ENCODE data around the gene ZBTB42. TPM values are rescaled to one million over a fixed set of nuclear protein-coding genes. Genes with fewer than 3 reads are reported as not detected.

The ZBTB42 gene
- total RNA-seq (2022; extraction: Qiagen RNA extraction), result 2.4 to 3.3 TPM (median 3.0 TPM) in 5 replicates

DNA sequence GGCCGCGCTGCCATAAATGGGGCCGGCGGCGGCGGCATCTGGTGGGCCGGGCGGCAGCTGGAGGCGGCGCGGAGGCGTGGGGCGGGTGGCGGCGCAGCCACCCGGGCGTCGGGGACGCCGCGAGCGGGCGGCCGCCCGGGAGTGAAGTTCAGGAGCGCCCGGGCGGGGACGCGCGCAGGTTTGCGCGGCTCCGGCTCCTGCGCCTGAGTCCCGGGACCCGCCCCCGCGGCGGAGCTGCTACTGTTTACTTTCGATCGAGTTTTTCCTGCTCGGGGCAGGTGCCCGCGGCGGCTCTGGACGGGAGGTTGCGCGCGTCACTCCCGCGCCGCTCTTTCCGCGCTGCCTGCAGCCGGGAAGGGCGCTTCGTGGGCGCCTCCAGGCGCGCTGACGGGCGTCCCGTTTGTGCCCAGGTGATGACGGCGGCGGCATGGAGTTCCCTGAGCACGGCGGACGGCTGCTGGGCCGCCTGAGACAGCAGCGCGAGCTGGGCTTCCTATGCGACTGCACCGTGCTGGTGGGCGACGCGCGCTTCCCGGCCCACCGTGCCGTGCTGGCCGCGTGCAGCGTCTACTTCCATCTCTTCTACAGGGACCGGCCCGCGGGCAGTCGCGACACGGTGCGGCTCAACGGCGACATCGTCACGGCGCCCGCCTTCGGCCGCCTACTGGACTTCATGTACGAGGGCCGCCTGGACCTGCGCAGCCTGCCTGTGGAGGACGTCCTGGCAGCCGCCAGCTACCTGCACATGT lies at the start of gene ZBTB42:
Gene ZBTB42 (plus strand): TSS at position 331 of the 749 bp plus-strand sequence. CDS start 97 bp downstream, at position 428.

GRCh38 chr14:104752735-104753527 lies 48.0 kb upstream of the ZBTB42 start, which contains the start of gene SIVA1:
TSS of gene SIVA1 (plus strand) at chr14:104753147. CDS start at chr14:104753202, 55 bp downstream.

DNA sequence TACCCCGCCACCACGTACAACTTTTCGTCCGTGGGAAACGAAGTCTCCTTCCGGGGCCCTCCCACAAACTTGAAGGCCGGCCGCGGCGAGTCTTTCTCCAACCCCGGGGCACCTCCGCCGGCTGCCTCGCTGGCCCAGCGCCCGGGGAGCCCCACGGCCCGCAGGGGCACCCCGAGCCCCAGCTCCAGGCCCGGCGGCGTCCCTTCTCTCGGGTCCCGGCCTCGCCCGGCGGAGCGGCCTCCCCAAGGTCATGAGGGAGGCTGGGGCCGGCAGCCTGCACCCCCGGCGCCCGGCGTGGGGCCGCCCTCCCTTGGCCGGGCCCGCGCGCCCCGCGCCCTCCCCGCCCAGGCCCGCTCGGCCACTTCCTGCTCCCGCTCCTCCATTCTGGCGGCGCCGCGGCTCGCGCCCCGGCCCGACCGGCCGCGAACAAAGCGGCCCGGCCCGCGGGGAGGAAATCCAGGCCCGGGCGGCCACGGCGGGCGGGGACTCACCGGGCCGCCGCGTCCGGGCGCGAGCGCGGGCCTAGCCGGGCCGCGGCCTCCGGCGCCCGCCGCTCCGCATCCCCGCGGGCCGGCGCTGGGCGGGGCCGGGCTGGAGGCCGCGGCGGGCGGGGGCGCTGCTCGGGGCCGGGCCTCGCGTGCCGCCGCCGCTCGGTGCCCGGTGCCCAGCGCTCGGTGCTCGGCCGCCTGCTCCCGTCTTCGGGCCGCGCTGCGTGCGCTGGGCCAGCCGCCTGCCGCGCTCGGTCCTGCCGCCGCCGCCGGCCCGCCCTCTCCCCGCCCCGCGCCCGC lies 5.7 kb upstream of the ZBTB42 start, which contains the start of gene AKT1:
Gene AKT1 (minus strand): TSS at position 756 of the 788 bp plus-strand sequence. CDS start 3,105 bp downstream, outside the sequence.

Other genes with a start within 250 kb of the ZBTB42 start
- gene C14orf180, start 221.3 kb upstream of the ZBTB42 start, total RNA-seq (2022; extraction: Qiagen RNA extraction), result not detected in 5 replicates
- gene TMEM179, start 196.3 kb upstream of the ZBTB42 start, total RNA-seq (2022; extraction: Qiagen RNA extraction), result 0.29 to 0.54 TPM (median 0.39 TPM) in 5 replicates
- 73.0 to 125 TPM (median 121 TPM) in 5 replicates for gene INF2, start 111.5 kb upstream of the ZBTB42 start, total RNA-seq (2022; extraction: Qiagen RNA extraction)
- 4.8 to 7.7 TPM (median 6.6 TPM) in 5 replicates for gene ADSS1, start 76.9 kb upstream of the ZBTB42 start, total RNA-seq (2022; extraction: Qiagen RNA extraction)
- gene SIVA1, start 48.0 kb upstream of the ZBTB42 start, total RNA-seq (2022; extraction: Qiagen RNA extraction), result 139 to 225 TPM (median 204 TPM) in 5 replicates
- 85.9 to 106 TPM (median 100 TPM) in 5 replicates for gene AKT1, start 5.4 kb upstream of the ZBTB42 start, total RNA-seq (2022; extraction: Qiagen RNA extraction)
- 18.0 to 27.3 TPM (median 23.5 TPM) in 5 replicates for gene CEP170B, start 64.2 kb downstream of the ZBTB42 start, total RNA-seq (2022; extraction: Qiagen RNA extraction)
- 0.05 to 0.15 TPM (median 0.09 TPM) in 5 replicates for gene PLD4, start 123.8 kb downstream of the ZBTB42 start, total RNA-seq (2022; extraction: Qiagen RNA extraction)
- gene AHNAK2, start 177.3 kb downstream of the ZBTB42 start, total RNA-seq (2022; extraction: Qiagen RNA extraction), result 188 to 232 TPM (median 198 TPM) in 5 replicates
- gene CLBA1, start 184.7 kb downstream of the ZBTB42 start, total RNA-seq (2022; extraction: Qiagen RNA extraction), result 14.6 to 18.0 TPM (median 15.8 TPM) in 5 replicates
- 43.4 to 49.6 TPM (median 45.2 TPM) in 5 replicates for gene CDCA4, start 220.0 kb downstream of the ZBTB42 start, total RNA-seq (2022; extraction: Qiagen RNA extraction)

Measured in A549 treated with AZD2906 at 1 μM for 4 hours (cell line).